ENCODE measurements around the gene IGLL1.
"Not testable (repeated sequence)": the region's sequence is repeated elsewhere in the genome, so short reads cannot be mapped to it uniquely, and the experiment has no call there.

IGLL1 gene

GRCh38 chr22:23569716-23570115, 10.4 kb downstream of the IGLL1 start:
- H3K27me3 ChIP-seq (ENCODE audit: control insufficient read depth, insufficient read depth, low read length): peaks cover 22% of the 10 kb centered on the region

GRCh38 chr22:23569291-23569690, 10.8 kb downstream of the IGLL1 start:
- no peaks in the 10 kb centered on the region for H3K9me3 ChIP-seq (replicated peaks; ENCODE audit: low read length)
- no peaks in the 10 kb centered on the region for H3K36me3 ChIP-seq (ENCODE audit: insufficient read depth, low read length)
- H3K4me2 ChIP-seq (ENCODE audit: low read length): no peak overlapping the region
- H3K9ac ChIP-seq (ENCODE audit: low read depth, low read length): no peak overlapping the region
- H3K27me3 ChIP-seq (ENCODE audit: control insufficient read depth, insufficient read depth, low read length): peaks cover 25% of the 10 kb centered on the region
- H3K4me1 ChIP-seq (ENCODE audit: control insufficient read depth, insufficient read depth, low read length): no peaks in the 10 kb centered on the region
- no peak overlapping the region for H3K4me3 ChIP-seq (ENCODE audit: low read length)

More at GRCh38 chr22:23569716-23570115, 10.4 kb downstream of the IGLL1 start:
- Histone ChIP-seq H3K9me3 (replicated peaks; ENCODE audit: low read length) (no peaks in the 10 kb centered on the region), H3K36me3 (ENCODE audit: insufficient read depth, low read length) (no peaks in the 10 kb centered on the region), H3K4me3 (ENCODE audit: low read length) (no peak overlapping the region), H3K4me1 (ENCODE audit: control insufficient read depth, insufficient read depth, low read length) (no peaks in the 10 kb centered on the region), H3K4me2 (ENCODE audit: low read length) (no peak overlapping the region), H3K9ac (ENCODE audit: low read depth, low read length) (no peak overlapping the region)

GRCh38 chr22:23566705-23567475, 13.2 kb downstream of the IGLL1 start:
- Histone ChIP-seq H3K4me2 (ENCODE audit: low read length) (no peak overlapping the region), H3K4me3 (ENCODE audit: low read length) (no peak overlapping the region), H3K4me1 (ENCODE audit: control insufficient read depth, insufficient read depth, low read length) (no peaks in the 10 kb centered on the region), H3K27me3 (ENCODE audit: control insufficient read depth, insufficient read depth, low read length) (peaks cover 36% of the 10 kb centered on the region), H3K36me3 (ENCODE audit: insufficient read depth, low read length) (no peaks in the 10 kb centered on the region), H3K9ac (ENCODE audit: low read depth, low read length) (no peak overlapping the region), H3K9me3 (replicated peaks; ENCODE audit: low read length) (no peaks in the 10 kb centered on the region)

GRCh38 chr22:23565915-23566704, 14.0 kb downstream of the IGLL1 start:
- Histone ChIP-seq H3K4me1 (ENCODE audit: control insufficient read depth, insufficient read depth, low read length) (no peaks in the 10 kb centered on the region), H3K4me3 (ENCODE audit: low read length) (no peak overlapping the region), H3K27me3 (ENCODE audit: control insufficient read depth, insufficient read depth, low read length) (peaks cover 37% of the 10 kb centered on the region), H3K4me2 (ENCODE audit: low read length) (peak overlapping the region; percentile 52), H3K9me3 (replicated peaks; ENCODE audit: low read length) (no peaks in the 10 kb centered on the region), H3K36me3 (ENCODE audit: insufficient read depth, low read length) (no peaks in the 10 kb centered on the region), H3K9ac (ENCODE audit: low read depth, low read length) (no peak overlapping the region)

GRCh38 chr22:23565305-23565914, 14.7 kb downstream of the IGLL1 start:
- no peak overlapping the region for H3K4me3 ChIP-seq (ENCODE audit: low read length)
- no peaks in the 10 kb centered on the region for H3K36me3 ChIP-seq (ENCODE audit: insufficient read depth, low read length)
- peak overlapping the region; percentile 52 for H3K4me2 ChIP-seq (ENCODE audit: low read length)
- peaks cover 37% of the 10 kb centered on the region for H3K27me3 ChIP-seq (ENCODE audit: control insufficient read depth, insufficient read depth, low read length)
- no peaks in the 10 kb centered on the region for H3K9me3 ChIP-seq (replicated peaks; ENCODE audit: low read length)
- H3K9ac ChIP-seq (ENCODE audit: low read depth, low read length): no peak overlapping the region
- H3K4me1 ChIP-seq (ENCODE audit: control insufficient read depth, insufficient read depth, low read length): no peaks in the 10 kb centered on the region

- H3K36me3 ChIP-seq (ENCODE audit: insufficient read depth, low read length): no peaks in the 10 kb centered on the region
Measured at GRCh38 chr22:23564276-23564675, 15.8 kb downstream of the IGLL1 start.

GRCh38 chr22:23563111-23563510, 17.0 kb downstream of the IGLL1 start:
- Histone ChIP-seq H3K4me1 (ENCODE audit: control insufficient read depth, insufficient read depth, low read length) (no peaks in the 10 kb centered on the region), H3K4me2 (ENCODE audit: low read length) (no peak overlapping the region), H3K27me3 (ENCODE audit: control insufficient read depth, insufficient read depth, low read length) (peaks cover 50% of the 10 kb centered on the region), H3K9ac (ENCODE audit: low read depth, low read length) (no peak overlapping the region), H3K9me3 (replicated peaks; ENCODE audit: low read length) (no peaks in the 10 kb centered on the region), H3K4me3 (ENCODE audit: low read length) (no peak overlapping the region), H3K36me3 (ENCODE audit: insufficient read depth, low read length) (no peaks in the 10 kb centered on the region)

More at GRCh38 chr22:23564276-23564675, 15.8 kb downstream of the IGLL1 start:
- no peak overlapping the region for H3K4me2 ChIP-seq (ENCODE audit: low read length)
- H3K9me3 ChIP-seq (replicated peaks; ENCODE audit: low read length): no peaks in the 10 kb centered on the region
- H3K4me1 ChIP-seq (ENCODE audit: control insufficient read depth, insufficient read depth, low read length): no peaks in the 10 kb centered on the region
- H3K9ac ChIP-seq (ENCODE audit: low read depth, low read length): no peak overlapping the region
- no peak overlapping the region for H3K4me3 ChIP-seq (ENCODE audit: low read length)
- peaks cover 46% of the 10 kb centered on the region for H3K27me3 ChIP-seq (ENCODE audit: control insufficient read depth, insufficient read depth, low read length)

GRCh38 chr22:23562186-23562585, 17.9 kb downstream of the IGLL1 start:
- Histone ChIP-seq H3K4me1 (ENCODE audit: control insufficient read depth, insufficient read depth, low read length) (no peaks in the 10 kb centered on the region), H3K36me3 (ENCODE audit: insufficient read depth, low read length) (no peaks in the 10 kb centered on the region), H3K4me2 (ENCODE audit: low read length) (no peak overlapping the region), H3K4me3 (ENCODE audit: low read length) (no peak overlapping the region), H3K27me3 (ENCODE audit: control insufficient read depth, insufficient read depth, low read length) (peaks cover 44% of the 10 kb centered on the region), H3K9me3 (replicated peaks; ENCODE audit: low read length) (no peaks in the 10 kb centered on the region), H3K9ac (ENCODE audit: low read depth, low read length) (no peak overlapping the region)

GRCh38 chr22:23561025-23561510, 19.0 kb downstream of the IGLL1 start:
- not testable (repeated sequence) for H3K9me3 ChIP-seq (replicated peaks; ENCODE audit: low read length); H3K4me2 ChIP-seq (ENCODE audit: low read length); H3K9ac ChIP-seq (ENCODE audit: low read depth, low read length); H3K4me1 ChIP-seq (ENCODE audit: control insufficient read depth, insufficient read depth, low read length); H3K4me3 ChIP-seq (ENCODE audit: low read length); H3K36me3 ChIP-seq (ENCODE audit: insufficient read depth, low read length)
- peaks cover 38% of the 10 kb centered on the region for H3K27me3 ChIP-seq (ENCODE audit: control insufficient read depth, insufficient read depth, low read length)

GRCh38 chr22:23560215-23560614, 19.9 kb downstream of the IGLL1 start:
- H3K36me3 ChIP-seq (ENCODE audit: insufficient read depth, low read length); H3K9me3 ChIP-seq (replicated peaks; ENCODE audit: low read length); H3K4me1 ChIP-seq (ENCODE audit: control insufficient read depth, insufficient read depth, low read length); H3K4me3 ChIP-seq (ENCODE audit: low read length); H3K4me2 ChIP-seq (ENCODE audit: low read length); H3K9ac ChIP-seq (ENCODE audit: low read depth, low read length): not testable (repeated sequence)
- peaks cover 29% of the 10 kb centered on the region for H3K27me3 ChIP-seq (ENCODE audit: control insufficient read depth, insufficient read depth, low read length)

- H3K4me3 ChIP-seq (ENCODE audit: low read length): no peak overlapping the region
- H3K36me3 ChIP-seq (ENCODE audit: insufficient read depth, low read length): no peaks in the 10 kb centered on the region
- H3K4me2 ChIP-seq (ENCODE audit: low read length): no peak overlapping the region
- peaks cover 18% of the 10 kb centered on the region for H3K27me3 ChIP-seq (ENCODE audit: control insufficient read depth, insufficient read depth, low read length)
- H3K4me1 ChIP-seq (ENCODE audit: control insufficient read depth, insufficient read depth, low read length): no peaks in the 10 kb centered on the region
- H3K9me3 ChIP-seq (replicated peaks; ENCODE audit: low read length): no peaks in the 10 kb centered on the region
- H3K9ac ChIP-seq (ENCODE audit: low read depth, low read length): no peak overlapping the region
Measured at GRCh38 chr22:23557467-23557866, 22.6 kb downstream of the IGLL1 start.

Measured in skeletal muscle satellite cell (primary cell).